ENCODE measurements around the gene MRPL1. TPM values are rescaled to one million over a fixed set of nuclear protein-coding genes. Genes with fewer than 3 reads are reported as not detected.

MRPL1 gene
- total and polyA plus RNA-seq, 2 of the 13 experiments (the other 11 are each of a cell fraction or from before 2014, with no cell fraction given): 23.3 to 61.5 TPM

- TF ChIP-seq ZNF609 (CRISPR knock-in tag; IDR thresholded peaks at IDR 0.05; ENCODE audit: borderline replicate concordance): no peak
- no peak for TF ChIP-seq ZFP82 (CRISPR knock-in tag; IDR thresholded peaks at IDR 0.05; ENCODE audit: borderline replicate concordance)
- TF ChIP-seq GTF2F1 (IDR thresholded peaks at IDR 0.05; ENCODE audit: low read length): no peak
- TF ChIP-seq FOXP4 (CRISPR knock-in tag; IDR thresholded peaks at IDR 0.05): peak; percentile 77
- no peak for TF ChIP-seq ZSCAN12 (CRISPR knock-in tag; IDR thresholded peaks at IDR 0.05)
- TF ChIP-seq NR2F1 (CRISPR knock-in tag; IDR thresholded peaks at IDR 0.05): no peak
- no peak for TF ChIP-seq HOXA7 (CRISPR knock-in tag; IDR thresholded peaks at IDR 0.05)
- no peak for TF ChIP-seq RERE (CRISPR knock-in tag; IDR thresholded peaks at IDR 0.05; ENCODE audit: low read depth)
- peak; percentile 94 for TF ChIP-seq JUNB (CRISPR knock-in tag; IDR thresholded peaks at IDR 0.05; ENCODE audit: borderline replicate concordance)
- TF ChIP-seq CREB1 (IDR thresholded peaks at IDR 0.05): no peak
- TF ChIP-seq CREB1 (CRISPR knock-in tag; IDR thresholded peaks at IDR 0.05): peak; percentile 68; the same call in 1 of the 2 replicates
- TF ChIP-seq ZNF776 (CRISPR knock-in tag; IDR thresholded peaks at IDR 0.05): no peak
- no peak for TF ChIP-seq ZBTB10 (CRISPR knock-in tag; IDR thresholded peaks at IDR 0.05; ENCODE audit: borderline replicate concordance)
Measured at GRCh38 chr4:77921701-77922100, 59.1 kb downstream of the MRPL1 start (continued).
